IMR-90 (cell line): Measurements from ENCODE around the gene DDX53. TPM values are rescaled to one million over a fixed set of nuclear protein-coding genes. Genes with fewer than 3 reads are reported as not detected.

Experiments
- ATAC-seq: fragments of 200-7000 bp; cut with Tn5 transposase; 2 replicates; pipeline ENCODE4 v1.9.1; 2020; ENCODE audit warnings: low read depth, mild to moderate bottlenecking, moderate library complexity
- BruUV-seq: library from RNA; stranded (reverse); fragments of 400-500 nt; replicated peaks from 2 replicates; lab custom pipeline; 2021; lab: Mats Ljungman, UMichigan
- CTCF ChIA-PET: fragments of 300-600 bp; formaldehyde crosslinking; extraction: SDS; loops from one replicate; lab custom pipeline; 2021; ENCODE audit warnings: antibody characterized with exemption; lab: Yijun Ruan, JAX
- POLR2A ChIA-PET: fragments of 300-600 bp; sonication (Branson Sonifier 250); formaldehyde crosslinking; loops from one replicate; lab custom pipeline; 2022; ENCODE audit warnings: antibody characterized with exemption; ENCODE audit not compliant: unreplicated experiment; lab: Charles Lee
- DNase-seq: peaks from one replicate; pipeline ENCODE4 v3.0.0; 2013
- H2AFZ ChIP-seq: replicated peaks from 2 replicates; pipeline ENCODE3; 2013; ENCODE audit warnings: low read length, mild to moderate bottlenecking; ENCODE audit not compliant: poor library complexity
- H2AK5ac ChIP-seq: 2 replicates; pipeline ENCODE4 v1.6.1; 2013; ENCODE audit warnings: low read depth, low read length, inconsistent platforms
- H2AK9ac ChIP-seq: replicated peaks from 2 replicates; pipeline ENCODE3; 2013; ENCODE audit warnings: mild to moderate bottlenecking, low read depth, low read length, moderate library complexity; ENCODE audit not compliant: poor library complexity
- H2BK120ac ChIP-seq: 2 replicates; pipeline ENCODE4 v1.6.1; 2013; ENCODE audit warnings: low read depth, low read length, inconsistent platforms
- H2BK15ac ChIP-seq: 3 replicates; pipeline ENCODE4 v1.6.1; 2013; ENCODE audit warnings: low read depth, low read length, inconsistent platforms
- H2BK20ac ChIP-seq: 2 replicates; pipeline ENCODE4 v1.6.1; 2013; ENCODE audit warnings: low read depth, mild to moderate bottlenecking, inconsistent platforms, low read length, moderate library complexity
- H2BK5ac ChIP-seq: 2 replicates; pipeline ENCODE4 v1.6.1; 2013; ENCODE audit warnings: mild to moderate bottlenecking, low read depth, low read length, inconsistent platforms; ENCODE audit not compliant: poor library complexity, severe bottlenecking
- H3K14ac ChIP-seq: replicated peaks from 2 replicates; pipeline ENCODE4 v1.6.1; 2013; ENCODE audit warnings: low read depth, low read length, inconsistent platforms
- H3K18ac ChIP-seq: 2 replicates; pipeline ENCODE4 v1.6.1; 2013; ENCODE audit warnings: low read depth, low read length, control low read depth
- H3K23ac ChIP-seq: 2 replicates; pipeline ENCODE4 v1.6.1; 2013; ENCODE audit warnings: low read depth, low read length, inconsistent platforms
- H3K27ac ChIP-seq: 2 replicates; pipeline ENCODE4 v1.5.1; 2013; ENCODE audit warnings: mild to moderate bottlenecking, control low read depth, low read length; ENCODE audit not compliant: insufficient read depth
- H3K27me3 ChIP-seq: 2 replicates; pipeline ENCODE4 v1.6.1; 2013; ENCODE audit warnings: low read length; ENCODE audit not compliant: control insufficient read depth, insufficient read depth
- H3K36me3 ChIP-seq: 2 replicates; pipeline ENCODE4 v1.6.1; 2013; ENCODE audit warnings: low read length, mixed read lengths; ENCODE audit not compliant: control insufficient read depth, insufficient read depth
- H3K4ac ChIP-seq: 2 replicates; pipeline ENCODE4 v1.6.1; 2013; ENCODE audit warnings: low read depth, low read length, inconsistent platforms
- H3K4me1 ChIP-seq: 2 replicates; pipeline ENCODE4 v1.6.1; 2013; ENCODE audit warnings: low read length, mixed read lengths; ENCODE audit not compliant: control insufficient read depth, insufficient read depth
- H3K4me2 ChIP-seq: 2 replicates; pipeline ENCODE4 v1.6.1; 2013; ENCODE audit warnings: low read depth, mild to moderate bottlenecking, control low read depth, low read length, moderate library complexity
- H3K4me3 ChIP-seq: 2 replicates; pipeline ENCODE4 v1.5.1; 2013; ENCODE audit warnings: low read depth, mild to moderate bottlenecking, control low read depth, low read length, moderate library complexity; ENCODE audit not compliant: insufficient read depth
- H3K56ac ChIP-seq: 2 replicates; pipeline ENCODE4 v1.6.1; 2013; ENCODE audit warnings: low read length, inconsistent platforms; ENCODE audit not compliant: insufficient read depth; ENCODE audit errors: extremely low read depth
- H3K79me1 ChIP-seq, 2 experiments: 2 replicates each; pipeline ENCODE4 v1.6.1; 2013; ENCODE audit warnings: low read length in 2 of 2, inconsistent platforms in 1 of 2, low read depth in 1 of 2
- H3K9ac ChIP-seq: 2 replicates; pipeline ENCODE4 v1.6.1; 2013; ENCODE audit warnings: low read depth, low read length, control low read depth
- H3K9me1 ChIP-seq: 2 replicates; pipeline ENCODE4 v1.6.1; 2013; ENCODE audit warnings: low read length, inconsistent platforms; ENCODE audit not compliant: insufficient read depth
- H3K9me3 ChIP-seq: 2 replicates; pipeline ENCODE4 v1.6.1; 2013; ENCODE audit warnings: low read length; ENCODE audit not compliant: control insufficient read depth, insufficient read depth
- H4K20me1 ChIP-seq: 2 replicates; pipeline ENCODE4 v1.6.1; 2013; ENCODE audit warnings: low read length, inconsistent platforms; ENCODE audit not compliant: insufficient read depth
- H4K5ac ChIP-seq: 2 replicates; pipeline ENCODE4 v1.6.1; 2013; ENCODE audit warnings: mild to moderate bottlenecking, low read depth, low read length, control low read depth
- H4K8ac ChIP-seq, 2 experiments: 2 replicates each; pipeline ENCODE4 v1.6.1; 2013; ENCODE audit warnings: low read depth in 2 of 2, low read length in 2 of 2, control low read depth in 1 of 2, inconsistent platforms in 1 of 2
- H4K91ac ChIP-seq: 2 replicates; pipeline ENCODE4 v1.6.1; 2013; ENCODE audit warnings: low read depth, low read length, inconsistent platforms; ENCODE audit not compliant: insufficient read depth
- ELK1 ChIP-seq: fragments of 150-350 bp; IDR thresholded peaks from 2 replicates; pipeline ENCODE4 v1.6.1; 2016; ENCODE audit warnings: low read depth, mild to moderate bottlenecking, low read length, moderate library complexity, borderline replicate concordance
- MXI1 ChIP-seq: IDR thresholded peaks from 2 replicates; pipeline ENCODE4 v1.6.1; 2012; ENCODE audit warnings: low read depth, mild to moderate bottlenecking, low read length, moderate library complexity, borderline replicate concordance
- WGBS, 2 experiments: methylation state at CpG; one replicate each; pipeline versions ENCODE4 v1.1.5 to v1.1.7; 2013; ENCODE audit warnings: missing lambda C conversion rate in 2 of 2; ENCODE audit not compliant: insufficient read length in 1 of 2; ENCODE audit errors: extremely low coverage in 2 of 2; 5-methylcytosine and 5-hydroxymethylcytosine counted together
- dilution Hi-C: fragments of 300-500 bp; cut with HindIII; formaldehyde crosslinking; loops from one replicate; pipeline ENCODE4 v1.14.3; 2018; ENCODE audit warnings: low sequenced_read_pairs; ENCODE audit not compliant: unreplicated experiment
- in situ Hi-C: fragments of 300-500 bp; cut with MboI; formaldehyde crosslinking; loops from 3 replicates; pipeline ENCODE4 v1.14.3; 2019; ENCODE audit warnings: low sequenced_read_pairs, inconsistent platforms, mixed read lengths
- intact Hi-C: fragments of 100-400 bp; cut with micrococcal nuclease; formaldehyde crosslinking; loops from 2 replicates; pipeline ENCODE4 v1.10.0; 2022
- polyA plus RNA-seq, 3 experiments: library from polyadenylated mRNA; depleted of rRNA; stranded (reverse); fragments of >200 nt; gene quantifications; 2 replicates each; pipeline ENCODE4 v1.2.3, GENCODE V29; 2012; ENCODE audit warnings: low replicate concordance in 1 of 3
- total RNA-seq: library from RNA; depleted of rRNA; stranded (reverse); fragments of >200 nt; gene quantifications from 2 replicates; pipeline ENCODE4 v1.2.3, GENCODE V29; 2012

The DDX53 gene
- total and polyA plus RNA-seq, 2 of the 4 experiments (the other 2 are of a cell fraction) = not detected

- intact Hi-C loops = no loop called here
- H4K20me1 ChIP-seq = no peaks in the 10 kb centered on the region
- H3K4me1 ChIP-seq = no peaks in the 10 kb centered on the region
- no peak overlapping the region for H2AK9ac ChIP-seq
- DNase-seq (no peak), ATAC-seq (no peak)
- no peaks in the 10 kb centered on the region for H3K27me3 ChIP-seq
- BruUV-seq = no TSS peak
- WGBS, 2 experiments = no CpG with 5 or more reads among the region's 2 CpGs
- no peaks in the 10 kb centered on the region for H3K9me1 ChIP-seq
- no peak overlapping the region for H2BK120ac ChIP-seq
- POLR2A ChIA-PET = no interaction called here
- no peak overlapping the region for H4K91ac ChIP-seq
- no peak overlapping the region for H2BK20ac ChIP-seq
- dilution Hi-C loops = no loop called here
- CTCF ChIA-PET = no interaction called here
- H3K9ac ChIP-seq = no peak overlapping the region
- H3K27ac ChIP-seq = no peak overlapping the region
- H3K18ac ChIP-seq = no peak overlapping the region
- TF ChIP-seq ELK1 (no peak), MXI1 (no peak)
- no peaks in the 10 kb centered on the region for H3K9me3 ChIP-seq
- no peak overlapping the region for H3K4ac ChIP-seq
- H3K79me1 ChIP-seq = no peaks in the 10 kb centered on the region
- no peaks in the 10 kb centered on the region for H3K36me3 ChIP-seq
- in situ Hi-C loops = no loop called here
- H3K14ac ChIP-seq = no peak overlapping the region
- H2BK5ac ChIP-seq = no peak overlapping the region
- no peak overlapping the region for H2AFZ ChIP-seq
- H4K8ac ChIP-seq = no peak overlapping the region
- no peak overlapping the region for H4K5ac ChIP-seq
- no peak overlapping the region for H3K56ac ChIP-seq
- no peak overlapping the region for H2AK5ac ChIP-seq
- no peak overlapping the region for H3K23ac ChIP-seq
- no peak overlapping the region for H3K4me2 ChIP-seq
- no peak overlapping the region for H2BK15ac ChIP-seq
- no peak overlapping the region for H3K4me3 ChIP-seq
These were observed 41.5 kb upstream of the DDX53 start for GRCh38 chrX:22958250-22958649.
